GM12878 (cell line): ENCODE data around the gene ZCCHC2. TPM values are rescaled to one million over a fixed set of nuclear protein-coding genes. Genes with fewer than 3 reads are reported as not detected.

Experiments
- ATAC-seq: fragments of 200-7000 bp; cut with Tn5 transposase; 3 replicates; pipeline ENCODE4 v1.9.1; 2020; ENCODE audit warnings: mild to moderate bottlenecking, moderate library complexity
- BruUV-seq: library from RNA; stranded (reverse); fragments of 400-500 nt; replicated peaks from 2 replicates; lab custom pipeline; 2021; lab: Mats Ljungman, UMichigan
- CTCF ChIA-PET: fragments of 300-600 bp; sonication (Branson Sonifier 250); formaldehyde crosslinking; extraction: SDS; loops from one replicate; lab custom pipeline; 2021; ENCODE audit warnings: inconsistent platforms; lab: Yijun Ruan, JAX
- POLR2A ChIA-PET: fragments of 350-600 bp; formaldehyde crosslinking; extraction: SDS; loops from one replicate; lab custom pipeline; 2021; ENCODE audit warnings: inconsistent platforms; lab: Charles Lee
- RAD21 ChIA-PET: fragments of 300-600 bp; sonication (Branson Sonifier 250); formaldehyde crosslinking; loops from one replicate; lab custom pipeline; 2023; ENCODE audit warnings: antibody characterized with exemption; ENCODE audit not compliant: unreplicated experiment; lab: Charles Lee
- SMC1A ChIA-PET: fragments of 300-600 bp; sonication (Branson Sonifier 250); formaldehyde crosslinking; loops from one replicate; lab custom pipeline; 2023; ENCODE audit not compliant: unreplicated experiment, uncharacterized antibody; lab: Charles Lee
- DNase-seq: peaks from one replicate; pipeline ENCODE4 v3.0.0-alpha.2; 2011; ENCODE audit warnings: low read depth, low spot score
- FAIRE-seq: peaks from 3 replicates; lab custom pipeline; 2011; peaks lifted over from hg19 to GRCh38; lab: Jason Lieb, UNC
- H2AFZ ChIP-seq: 2 replicates; pipeline ENCODE4 v1.6.0; 2011; ENCODE audit warnings: low read depth, low read length, control low read depth; ENCODE audit not compliant: control insufficient read depth
- H3K27ac ChIP-seq: 2 replicates; pipeline ENCODE4 v1.5.1; 2011; ENCODE audit warnings: control low read depth; ENCODE audit not compliant: control insufficient read depth, insufficient read depth
- H3K27me3 ChIP-seq, 2 experiments: replicated peaks in 1 of 2; 2 replicates each; pipeline versions ENCODE4 v1.6.0 to v1.6.1; 2011; ENCODE audit warnings: low read length in 1 of 2; ENCODE audit not compliant: control insufficient read depth in 2 of 2, insufficient read depth in 2 of 2
- H3K36me3 ChIP-seq, 2 experiments: 2 replicates each; pipeline ENCODE4 v1.5.1; 2011; ENCODE audit warnings: low read length in 1 of 2; ENCODE audit not compliant: control insufficient read depth in 2 of 2, insufficient read depth in 2 of 2
- H3K4me1 ChIP-seq: 2 replicates; pipeline ENCODE4 v1.6.1; 2011; ENCODE audit warnings: mild to moderate bottlenecking, low read length, moderate library complexity, mixed read lengths; ENCODE audit not compliant: control insufficient read depth, insufficient read depth
- H3K4me2 ChIP-seq: 2 replicates; pipeline ENCODE4 v1.6.0; 2011; ENCODE audit warnings: control low read depth; ENCODE audit not compliant: control insufficient read depth, insufficient read depth
- H3K4me3 ChIP-seq: fragments of 200-600 bp; sonication (generic); 2 replicates; pipeline ENCODE4 v1.5.1; 2016
- H3K79me2 ChIP-seq: 2 replicates; pipeline ENCODE4 v1.6.0; 2011; ENCODE audit warnings: low read length; ENCODE audit not compliant: control insufficient read depth, insufficient read depth
- H3K9ac ChIP-seq: 2 replicates; pipeline ENCODE4 v1.8.0; 2011; ENCODE audit warnings: low read length, control low read depth, mixed read lengths; ENCODE audit not compliant: control insufficient read depth, insufficient read depth
- H3K9me3 ChIP-seq: replicated peaks from 3 replicates; pipeline ENCODE4 v1.5.1; 2011; ENCODE audit warnings: mild to moderate bottlenecking, low read length; ENCODE audit not compliant: control insufficient read depth, insufficient read depth
- H4K20me1 ChIP-seq: 2 replicates; pipeline ENCODE4 v1.6.0; 2011; ENCODE audit not compliant: control insufficient read depth, insufficient read depth
- BCL11A ChIP-seq: IDR thresholded peaks from 2 replicates; pipeline ENCODE4 v1.6.1; 2011; ENCODE audit warnings: low read depth, low read length
- BCL3 ChIP-seq: IDR thresholded peaks from 2 replicates; pipeline ENCODE4 v1.6.1; 2011; ENCODE audit warnings: borderline replicate concordance, low read depth, mild to moderate bottlenecking, moderate library complexity, low read length; ENCODE audit not compliant: insufficient read depth, poor library complexity, severe bottlenecking
- CBX5 ChIP-seq: sonication (generic); IDR thresholded peaks from 2 replicates; pipeline ENCODE4 v1.6.1; 2016; ENCODE audit warnings: low read depth, moderate library complexity, mild to moderate bottlenecking, inconsistent platforms
- CEBPZ ChIP-seq: fragments of 150-350 bp; IDR thresholded peaks from 2 replicates; pipeline ENCODE4 v1.6.1; 2016; ENCODE audit warnings: low read depth, low read length
- CHD4 ChIP-seq: fragments of 200-600 bp; sonication (generic); IDR thresholded peaks from 2 replicates; pipeline ENCODE4 v1.6.1; 2016; ENCODE audit warnings: mild to moderate bottlenecking
- DPF2 ChIP-seq: fragments of 450-650 bp; IDR thresholded peaks from 2 replicates; pipeline ENCODE4 v1.6.1; 2017; ENCODE audit warnings: mild to moderate bottlenecking
- EP300 ChIP-seq, 2 experiments: fragments of 150-350 bp in 1 of 2; IDR thresholded peaks; 2 replicates each; pipeline ENCODE4 v1.6.1; 2011 to 2012; ENCODE audit warnings: low read depth in 2 of 2, low read length in 2 of 2, borderline replicate concordance in 1 of 2, improper control_type of control experiment in 1 of 2, inconsistent platforms in 1 of 2; ENCODE audit not compliant: control insufficient read depth in 1 of 2
- FOS ChIP-seq: IDR thresholded peaks from 3 replicates; pipeline ENCODE4 v1.6.1; 2011; ENCODE audit warnings: borderline replicate concordance; ENCODE audit not compliant: insufficient read length; ENCODE audit errors: extremely low read depth
- NR2C1 ChIP-seq: fragments of 450-650 bp; IDR thresholded peaks from 2 replicates; pipeline ENCODE4 v1.6.1; 2017; ENCODE audit warnings: antibody characterized with exemption, mild to moderate bottlenecking, moderate library complexity
- PKNOX1 ChIP-seq: fragments of 450-650 bp; IDR thresholded peaks from 2 replicates; pipeline ENCODE4 v1.6.1; 2016; ENCODE audit warnings: mild to moderate bottlenecking
- POU2F2 ChIP-seq: IDR thresholded peaks from 3 replicates; pipeline ENCODE4 v1.6.1; 2011; ENCODE audit warnings: low read depth, mild to moderate bottlenecking, low read length, borderline replicate concordance
- RUNX3 ChIP-seq: IDR thresholded peaks from 2 replicates; pipeline ENCODE4 v1.6.1; 2012; ENCODE audit warnings: low read length, inconsistent platforms
- SKIL ChIP-seq: fragments of 450-650 bp; IDR thresholded peaks from 2 replicates; pipeline ENCODE4 v1.6.1; 2017; ENCODE audit warnings: mild to moderate bottlenecking, low read depth, inconsistent platforms; ENCODE audit not compliant: poor library complexity, severe bottlenecking
- SMAD5 ChIP-seq: IDR thresholded peaks from 2 replicates; pipeline ENCODE4 v1.6.1; 2016; ENCODE audit warnings: antibody characterized with exemption, low read depth
- ZBED1 ChIP-seq: IDR thresholded peaks from 2 replicates; pipeline ENCODE4 v1.6.1; 2016; ENCODE audit warnings: borderline replicate concordance
- ZNF207 ChIP-seq: fragments of 450-650 bp; IDR thresholded peaks from 2 replicates; pipeline ENCODE4 v1.6.1; 2014; ENCODE audit warnings: antibody characterized with exemption, mild to moderate bottlenecking, borderline replicate concordance
- WGBS: methylation state at CpG from one replicate; pipeline ENCODE4 v1.1.6; 2016; ENCODE audit warnings: low lambda C conversion rate; ENCODE audit not compliant: insufficient replicate concordance, insufficient coverage; ENCODE audit errors: missing lambda C conversion rate; 5-methylcytosine and 5-hydroxymethylcytosine counted together
- in situ Hi-C: fragments of 300-500 bp; cut with MboI; formaldehyde crosslinking; loops from 9 replicates; pipeline ENCODE4 v1.14.3; 2018; ENCODE audit warnings: mixed read lengths
- intact Hi-C: fragments of 100-400 bp; cut with micrococcal nuclease; formaldehyde crosslinking; loops from one replicate; pipeline ENCODE4 v1.14.2; 2022; ENCODE audit not compliant: unreplicated experiment
- polyA plus RNA-seq, 11 experiments: library from polyadenylated mRNA; depleted of rRNA in 4 of 11; unstranded in 6 of 11; stranded (reverse) in 5 of 11; fragments of >200 nt; fragmentation: Nextera tagmentation in 4 of 11; fragmentation: Illumina TruSeq in 1 of 11; extraction: Ambion mirVana in 4 of 11; extraction: Trizol in 1 of 11; gene quantifications; 1 replicate in 1 of 11; 2 replicates in 10 of 11; pipeline versions ENCODE4 v1.2.1 to v1.2.3, GENCODE V29; 2011 to 2016; ENCODE audit warnings: inconsistent platforms in 2 of 11, missing spikeins in 2 of 11, low read depth in 1 of 11
- total RNA-seq, 4 experiments: library from RNA; depleted of rRNA in 3 of 4; stranded (reverse); fragments of >200 nt in 3 of 4; fragmentation: Illumina TruSeq in 1 of 4; extraction: Trizol in 1 of 4; gene quantifications; 2 replicates each; pipeline versions ENCODE4 v1.2.1 to v1.2.3, GENCODE V29; 2013 to 2021

Gene ZCCHC2
- total and polyA plus RNA-seq, 10 of the 15 experiments (the other 5 are each of a cell fraction or from before 2014, with no cell fraction given): 1.7 to 17.4 (median 8.6) TPM

GRCh38 chr18:62494764-62495163 lies 28.1 kb upstream of the ZCCHC2 start (continued):
- no peak for TF ChIP-seq ZNF207
- no peak for TF ChIP-seq ZBED1
- TF ChIP-seq BCL3: no peak

GRCh38 chr18:62496262-62496661 lies 26.6 kb upstream of the ZCCHC2 start:
- ChIA-PET POLR2A (no interaction called here), RAD21 (no interaction called here), CTCF (interaction anchor here (0.6 kb wide), 1 partner anchor 442 kb away, joined by 3 read pairs; no protein-coding TSS in a partner anchor), SMC1A (interaction anchor here (1.2 to 1.5 kb wide), 2 partner anchors 10 to 59 kb away, joined by 3 read pairs; no protein-coding TSS in a partner anchor)
- H3K4me2 ChIP-seq: no peak overlapping the region
- 22% methylated on average over 2 of the region's 2 CpGs for WGBS
- no peaks in the 10 kb centered on the region for H3K79me2 ChIP-seq
- H3K27me3 ChIP-seq: peaks cover 1 to 4% of the 10 kb centered on the region in 2 experiments; a peak in 3 of 4 replicates
- H3K27ac ChIP-seq: no peak overlapping the region
- intact Hi-C loops: no loop called here
- FAIRE-seq: no peak
- H3K4me1 ChIP-seq: no peaks in the 10 kb centered on the region
- no peak overlapping the region for H3K4me3 ChIP-seq
- BruUV-seq: no TSS peak
- ATAC-seq: no peak
- H3K36me3 ChIP-seq: no peaks in the 10 kb centered on the region
- H4K20me1 ChIP-seq: no peaks in the 10 kb centered on the region
- no peak overlapping the region for H3K9ac ChIP-seq
- no peaks in the 10 kb centered on the region for H3K9me3 ChIP-seq
- DNase-seq: no peak
- no peak overlapping the region for H2AFZ ChIP-seq
- in situ Hi-C loops: no loop called here
- TF ChIP-seq BCL11A: no peak
- TF ChIP-seq SMAD5: no peak
- TF ChIP-seq FOS: no peak
- no peak for TF ChIP-seq EP300 (IDR thresholded peaks at IDR 0.05; ENCODE audit: borderline replicate concordance in 1 of 2, control insufficient read depth in 1 of 2, low read depth in 2 of 2, low read length in 2 of 2)
- no peak for TF ChIP-seq PKNOX1
- TF ChIP-seq CHD4: no peak
- TF ChIP-seq RUNX3: no peak
- no peak for TF ChIP-seq CBX5
- no peak for TF ChIP-seq NR2C1
- TF ChIP-seq SKIL: no peak
- TF ChIP-seq CEBPZ: no peak
- TF ChIP-seq DPF2: no peak
- TF ChIP-seq POU2F2: no peak
